GM12891 (cell line): ENCODE results near the gene TENM4.

Source experiments
- DNase-seq: peaks from one replicate; pipeline ENCODE4 v3.0.0; 2011; ENCODE audit warnings: low spot score; ENCODE audit not compliant: insufficient read length
- FAIRE-seq: peaks from 2 replicates; lab custom pipeline; 2011; peaks lifted over from hg19 to GRCh38; lab: Jason Lieb, UNC
- PAX5 ChIP-seq: IDR thresholded peaks from 2 replicates; pipeline ENCODE4 v1.6.1; 2011; ENCODE audit warnings: low read length, moderate library complexity, mild to moderate bottlenecking; ENCODE audit not compliant: insufficient read depth, severe bottlenecking
- POLR2A ChIP-seq: IDR thresholded peaks from 2 replicates; pipeline ENCODE4 v1.6.1; 2011; ENCODE audit warnings: low read depth, low read length, control low read depth
- POLR2AphosphoS5 ChIP-seq: IDR thresholded peaks from 2 replicates; pipeline ENCODE4 v1.6.1; 2011; ENCODE audit warnings: low read depth, low read length, control low read depth
- POU2F2 ChIP-seq: IDR thresholded peaks from 2 replicates; pipeline ENCODE4 v1.6.1; 2011; ENCODE audit warnings: low read depth, mild to moderate bottlenecking, control low read depth, low read length, moderate library complexity
- SPI1 ChIP-seq: IDR thresholded peaks from 2 replicates; pipeline ENCODE4 v1.6.1; 2011; ENCODE audit warnings: low read depth, low read length, control low read depth
- TAF1 ChIP-seq: IDR thresholded peaks from 2 replicates; pipeline ENCODE4 v1.6.1; 2011; ENCODE audit warnings: low read depth, low read length, control low read depth

TENM4 gene

GRCh38 chr11:78784321-78785061 is 656.3 kb downstream of the TENM4 start:
- TF ChIP-seq POU2F2: no peak
- no peak for TF ChIP-seq POLR2A
- TF ChIP-seq SPI1: no peak
- TF ChIP-seq POLR2AphosphoS5: no peak
- DNase-seq (no peak), FAIRE-seq (no peak)

DNA sequence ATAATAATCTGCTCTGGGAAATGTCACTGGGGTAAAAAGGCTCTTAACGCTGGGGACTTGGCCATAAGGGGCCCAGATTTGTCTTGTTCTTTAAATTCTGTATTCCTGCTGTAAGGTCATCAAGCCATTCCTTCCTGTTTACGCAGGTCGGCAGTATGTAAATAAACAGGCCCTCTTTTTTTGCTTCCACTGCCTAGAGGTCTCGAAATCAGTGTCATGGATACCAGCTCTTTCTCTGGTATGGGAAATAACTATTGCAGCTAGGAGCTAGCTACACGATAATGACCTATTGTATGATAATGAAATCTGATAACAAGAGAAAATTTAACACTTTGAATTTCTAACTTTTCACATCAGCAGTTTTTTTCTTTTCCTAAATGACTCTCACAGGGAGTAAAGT is 657.0 kb downstream of the TENM4 start:
- TF ChIP-seq PAX5 (no peak), TAF1 (no peak), SPI1 (no peak), POLR2A (no peak), POU2F2 (no peak), POLR2AphosphoS5 (no peak)
- FAIRE-seq: no peak
- no peak for DNase-seq

GRCh38 chr11:78783301-78783700 is 657.5 kb downstream of the TENM4 start:
- TF ChIP-seq POLR2AphosphoS5: no peak
- no peak for TF ChIP-seq SPI1
- DNase-seq (no peak), FAIRE-seq (no peak)

DNA sequence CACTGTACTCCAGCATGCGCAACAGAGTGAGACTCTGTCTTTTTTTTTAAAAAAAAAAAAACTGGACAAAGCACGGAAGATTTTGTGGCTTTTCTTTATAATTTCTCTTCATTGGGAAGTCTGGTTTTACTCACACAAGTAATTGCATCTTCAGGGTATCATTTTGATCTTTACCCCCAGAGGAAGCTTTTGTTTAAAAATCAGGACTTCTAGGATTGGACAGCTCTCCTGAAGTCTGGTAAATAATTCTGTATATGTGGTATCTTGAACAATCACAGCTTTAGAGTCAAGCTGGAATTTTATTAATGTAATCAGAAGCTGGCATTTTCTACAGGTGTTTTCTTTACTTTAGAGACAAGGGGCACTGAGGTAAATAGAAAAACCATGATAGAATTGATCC is 658.1 kb downstream of the TENM4 start:
- TF ChIP-seq POLR2A (no peak), SPI1 (no peak), PAX5 (no peak), TAF1 (no peak), POLR2AphosphoS5 (no peak), POU2F2 (no peak)
- FAIRE-seq (no peak), DNase-seq (no peak)

DNA sequence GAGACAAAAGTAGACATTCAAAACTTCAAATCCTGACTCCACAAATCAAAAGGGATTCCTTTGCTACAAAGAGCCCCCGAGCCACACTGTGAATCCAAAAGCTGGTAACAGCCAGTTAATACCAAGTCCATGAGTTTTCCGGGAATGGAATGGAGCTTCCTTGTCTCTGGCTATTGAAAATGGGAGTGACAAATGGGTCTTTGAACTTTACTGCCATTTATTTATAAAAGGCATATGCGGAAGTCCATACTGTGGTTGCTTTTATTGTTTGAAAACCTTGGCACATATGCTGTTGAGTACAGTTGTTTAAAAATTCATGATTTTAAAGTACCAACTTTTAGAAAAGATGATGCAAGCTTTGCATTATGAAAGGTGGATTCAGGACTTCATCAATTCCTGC is 659.9 kb downstream of the TENM4 start:
- no peak for FAIRE-seq
- no peak for DNase-seq
- TF ChIP-seq POLR2AphosphoS5: no peak
- no peak for TF ChIP-seq POLR2A
- TF ChIP-seq PAX5: no peak
- no peak for TF ChIP-seq POU2F2
- TF ChIP-seq SPI1: no peak

DNA sequence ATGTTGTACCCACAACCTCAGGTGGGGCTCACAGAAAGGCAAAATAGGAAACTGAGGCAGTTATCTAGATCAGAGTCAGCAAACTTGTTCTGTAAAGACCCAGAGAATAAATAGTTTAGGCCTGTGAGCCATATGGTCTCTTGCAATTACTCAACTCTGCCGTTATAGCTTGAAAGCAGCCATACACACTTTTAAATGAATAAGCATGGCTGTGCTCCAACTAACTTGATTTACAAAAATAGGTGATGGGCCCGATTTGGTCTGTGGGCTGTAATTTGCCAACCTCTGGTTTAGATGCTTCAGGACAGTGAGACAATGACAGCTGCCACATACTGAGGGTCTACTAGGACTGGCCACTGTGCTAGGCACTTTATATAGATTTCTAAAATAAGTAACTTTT is 667.3 kb downstream of the TENM4 start:
- TF ChIP-seq POU2F2 (no peak), POLR2A (no peak)
- FAIRE-seq: no peak
- DNase-seq: no peak

DNA sequence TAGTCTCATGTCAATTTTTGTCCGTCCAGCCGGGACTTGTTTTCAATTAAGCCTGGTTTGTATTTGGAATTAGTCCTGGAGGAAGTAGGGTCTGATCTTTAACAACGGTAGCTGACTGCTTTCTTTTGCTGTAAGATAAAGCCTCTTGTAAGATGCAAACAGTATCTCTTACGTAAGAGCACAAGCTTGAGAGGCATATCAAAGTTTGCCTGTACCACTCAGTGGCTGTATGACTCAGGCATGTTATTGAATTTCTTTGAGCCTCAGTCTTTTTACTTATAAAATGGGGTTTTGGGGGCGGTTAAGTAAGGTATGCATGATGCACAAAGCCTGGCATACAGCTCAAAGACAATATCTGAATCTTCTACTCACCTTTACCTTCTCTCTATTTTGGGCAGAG is 667.8 kb downstream of the TENM4 start:
- no peak for FAIRE-seq

GRCh38 chr11:78772186-78772585 is 668.6 kb downstream of the TENM4 start:
- FAIRE-seq (no peak), DNase-seq (no peak)
- TF ChIP-seq POLR2A (no peak), TAF1 (no peak), SPI1 (no peak), POLR2AphosphoS5 (no peak), PAX5 (no peak), POU2F2 (no peak)

More for the DNA sequence above, 667.8 kb downstream of the TENM4 start:
- DNase-seq: no peak
- no peak for TF ChIP-seq POLR2AphosphoS5
- TF ChIP-seq POLR2A: no peak
- TF ChIP-seq SPI1: no peak
- no peak for TF ChIP-seq TAF1
- TF ChIP-seq PAX5: no peak
- no peak for TF ChIP-seq POU2F2

DNA sequence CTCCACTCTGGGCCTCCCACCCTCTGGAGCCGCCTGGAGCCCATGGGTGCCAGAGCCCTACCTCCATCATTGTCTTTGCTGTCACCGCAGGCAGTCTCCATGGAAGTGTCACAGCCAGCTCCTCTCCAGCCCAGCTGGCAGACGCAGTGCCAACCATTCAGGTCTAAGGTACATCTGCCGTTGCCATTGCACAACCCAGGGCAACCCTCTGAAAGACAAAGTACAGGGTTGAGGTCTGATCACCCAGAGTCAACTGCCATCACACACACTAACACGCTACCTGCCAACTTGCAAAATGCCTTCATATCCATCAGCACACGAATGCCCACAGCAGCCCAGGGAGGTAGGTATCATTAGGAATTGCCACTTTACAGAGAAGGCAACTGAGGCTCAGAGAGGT is 669.9 kb downstream of the TENM4 start:
- DNase-seq (no peak), FAIRE-seq (no peak)
- TF ChIP-seq TAF1: no peak
- no peak for TF ChIP-seq POLR2A
- TF ChIP-seq POLR2AphosphoS5: no peak
- TF ChIP-seq POU2F2: no peak
- no peak for TF ChIP-seq SPI1
- no peak for TF ChIP-seq PAX5

GRCh38 chr11:78768971-78769370 is 671.9 kb downstream of the TENM4 start:
- FAIRE-seq (no peak), DNase-seq (no peak)
- TF ChIP-seq TAF1 (no peak), POU2F2 (no peak), POLR2A (no peak), POLR2AphosphoS5 (no peak), PAX5 (no peak), SPI1 (no peak)

GRCh38 chr11:78768345-78768744 is 672.5 kb downstream of the TENM4 start:
- FAIRE-seq: no peak
- TF ChIP-seq SPI1 (no peak), POLR2A (no peak), TAF1 (no peak), POU2F2 (no peak), PAX5 (no peak), POLR2AphosphoS5 (no peak)
- no peak for DNase-seq
